Thyroid gland (tissue), 4 donors: Measurements from ENCODE around the gene PSD2.

Source experiments
- CTCF ChIP-seq, 6 experiments: fragments of 200-600 bp in 3 of 6; fragments of 450-650 bp in 3 of 6; sonication (generic) in 3 of 6; IDR thresholded peaks; one replicate each; pipeline ENCODE4 v1.5.1; 2016 to 2019; ENCODE audit warnings: antibody characterized with exemption in 6 of 6, mild to moderate bottlenecking in 2 of 6, inconsistent platforms in 1 of 6, moderate library complexity in 1 of 6
- POLR2A ChIP-seq, 2 donors: fragments of 450-650 bp; IDR thresholded peaks; one replicate each; pipeline ENCODE4 v1.6.1; 2017; ENCODE audit warnings: antibody characterized with exemption in 2 of 2, mild to moderate bottlenecking in 2 of 2, moderate library complexity in 1 of 2

GRCh38 chr5:139844472-139845145, 49.0 kb downstream of the PSD2 start:
- peak; percentile 52 to 76 (median 73) for TF ChIP-seq CTCF (IDR thresholded peaks at IDR 0.05)
- no peak for TF ChIP-seq POLR2A (IDR thresholded peaks at IDR 0.05)
